IPS DF 6.9 (cell line): ENCODE data around the gene TBX4.
"Not testable (repeated sequence)": the region's sequence is repeated elsewhere in the genome, so short reads cannot be mapped to it uniquely, and the experiment has no call there.

Experiments
- DNase-seq: peaks from one replicate; pipeline ENCODE4 v3.0.0-alpha.2; 2013; ENCODE audit warnings: low read depth, low spot score
- H3K27ac ChIP-seq: one replicate; pipeline ENCODE4 v1.5.1; 2013; ENCODE audit warnings: low read length, control low read depth
- H3K27me3 ChIP-seq: 2 replicates; pipeline ENCODE4 v1.6.1; 2013; ENCODE audit warnings: mild to moderate bottlenecking, low read length; ENCODE audit not compliant: control insufficient read depth, insufficient read depth
- H3K36me3 ChIP-seq: 2 replicates; pipeline ENCODE4 v1.6.1; 2013; ENCODE audit warnings: low read length; ENCODE audit not compliant: control insufficient read depth, insufficient read depth
- H3K4me1 ChIP-seq: 2 replicates; pipeline ENCODE4 v1.6.1; 2013; ENCODE audit warnings: low read length; ENCODE audit not compliant: control insufficient read depth, insufficient read depth
- H3K4me3 ChIP-seq: 2 replicates; pipeline ENCODE4 v1.5.1; 2013; ENCODE audit warnings: mild to moderate bottlenecking, low read length
- H3K9me3 ChIP-seq: 2 replicates; pipeline ENCODE4 v1.6.1; 2013; ENCODE audit warnings: low read length, inconsistent platforms; ENCODE audit not compliant: control insufficient read depth, insufficient read depth
- WGBS: extraction: QIAGEN DNeasy Blood & Tissue Kit; methylation state at CpG from one replicate; pipeline ENCODE4 v1.1.7; 2013; ENCODE audit warnings: mixed read lengths, missing lambda C conversion rate; ENCODE audit not compliant: insufficient read length, insufficient coverage; 5-methylcytosine and 5-hydroxymethylcytosine counted together

The TBX4 gene

GRCh38 chr17:61503961-61504360 lies 51.7 kb downstream of the TBX4 start:
- no peak for DNase-seq
- no CpG with 5 or more reads among the region's 3 CpGs for WGBS
- Histone ChIP-seq H3K4me1 (0 out of 2 replicates have a peak, but pooled peaks cover 1% of the 10 kb centered on the region), H3K36me3 (no peaks in the 10 kb centered on the region), H3K4me3 (no peak overlapping the region), H3K9me3 (no peaks in the 10 kb centered on the region), H3K27ac (no peak overlapping the region), H3K27me3 (no peaks in the 10 kb centered on the region)

DNA sequence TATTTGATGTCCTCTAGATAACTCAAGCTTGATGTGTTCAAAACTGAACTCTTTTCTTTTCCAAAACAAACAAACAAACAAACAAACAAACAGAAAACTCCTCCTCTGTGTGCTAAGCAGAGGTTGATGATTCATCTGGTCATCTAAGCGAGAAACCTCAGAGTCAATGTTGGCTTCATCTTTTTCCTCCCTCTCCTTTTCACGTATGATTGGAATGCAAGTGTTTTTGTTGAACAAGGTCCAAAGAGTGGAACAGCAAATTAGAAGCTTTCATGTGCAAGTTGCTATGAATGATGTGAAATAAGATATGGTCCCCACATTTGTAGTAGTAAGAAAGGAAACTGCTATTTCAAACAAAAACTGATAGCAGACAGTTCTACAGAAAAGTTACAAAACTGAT lies 52.5 kb downstream of the TBX4 start:
- DNase-seq = no peak
- H3K27ac ChIP-seq = no peak overlapping the region
- H3K9me3 ChIP-seq = no peaks in the 10 kb centered on the region
- no peak overlapping the region for H3K4me3 ChIP-seq
- no peaks in the 10 kb centered on the region for H3K36me3 ChIP-seq
- WGBS = no CpG with 5 or more reads among the region's 2 CpGs
- 0 out of 2 replicates have a peak, but pooled peaks cover 1% of the 10 kb centered on the region for H3K4me1 ChIP-seq
- H3K27me3 ChIP-seq = no peaks in the 10 kb centered on the region

GRCh38 chr17:61505846-61506627 lies 53.8 kb downstream of the TBX4 start:
- H3K9me3 ChIP-seq = no peaks in the 10 kb centered on the region
- no peaks in the 10 kb centered on the region for H3K36me3 ChIP-seq
- H3K27ac ChIP-seq = no peak overlapping the region
- no peaks in the 10 kb centered on the region for H3K27me3 ChIP-seq
- DNase-seq = no peak
- no peak overlapping the region for H3K4me3 ChIP-seq
- no CpG with 5 or more reads among the region's 11 CpGs for WGBS
- 0 out of 2 replicates have a peak, but pooled peaks cover 1% of the 10 kb centered on the region for H3K4me1 ChIP-seq

DNA sequence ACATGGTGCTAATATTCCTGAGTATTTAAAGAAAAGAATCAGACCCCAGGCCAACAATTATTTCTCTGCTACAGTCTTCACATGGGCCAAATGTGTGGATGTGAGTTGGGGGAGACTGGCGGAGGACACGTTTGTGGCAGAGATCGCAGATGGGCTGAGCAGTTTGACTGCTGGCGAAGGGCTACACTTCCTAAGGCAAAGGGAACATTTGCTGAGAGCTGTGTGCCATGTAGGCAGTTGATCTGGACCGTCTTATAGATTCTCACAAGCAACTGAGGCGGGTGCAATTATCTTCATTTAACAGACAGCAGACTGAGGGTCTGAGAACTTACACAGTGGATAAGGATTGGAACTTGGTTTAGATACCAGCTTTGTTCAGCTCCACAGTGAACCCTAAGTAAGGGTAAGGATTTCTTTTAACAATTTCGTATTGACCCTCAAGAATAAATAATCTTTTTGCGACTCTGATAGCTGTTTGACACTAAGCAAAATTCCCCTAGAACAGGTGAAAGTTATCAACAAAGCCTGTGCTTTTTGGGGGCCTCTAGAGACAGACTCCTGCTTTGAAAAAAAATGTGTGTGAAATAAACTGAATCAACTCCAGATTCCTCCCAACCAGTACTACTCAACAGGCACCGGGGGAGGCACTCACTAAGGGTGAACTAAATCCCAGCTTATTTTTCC lies 55.3 kb downstream of the TBX4 start:
- DNase-seq = no peak
- H3K27ac ChIP-seq = no peak overlapping the region
- no CpG with 5 or more reads among the region's 9 CpGs for whole genome bisulfite sequencing
- H3K36me3 ChIP-seq = no peaks in the 10 kb centered on the region
- H3K4me3 ChIP-seq = no peak overlapping the region
- no peaks in the 10 kb centered on the region for H3K27me3 ChIP-seq
- H3K9me3 ChIP-seq = no peaks in the 10 kb centered on the region
- H3K4me1 ChIP-seq = 0 out of 2 replicates have a peak, but pooled peaks cover 1% of the 10 kb centered on the region

- Histone ChIP-seq H3K27me3 (no peaks in the 10 kb centered on the region), H3K36me3 (no peaks in the 10 kb centered on the region), H3K4me1 (0 out of 2 replicates have a peak, but pooled peaks cover 1% of the 10 kb centered on the region), H3K27ac (no peak overlapping the region), H3K9me3 (no peaks in the 10 kb centered on the region), H3K4me3 (no peak overlapping the region)
- WGBS = no CpG with 5 or more reads among the region's 5 CpGs
- no peak for DNase-seq
These were observed 56.7 kb downstream of the TBX4 start for GRCh38 chr17:61508912-61509311.

- DNase-seq, H3K27me3 ChIP-seq, H3K36me3 ChIP-seq, H3K4me1 ChIP-seq, H3K4me3 ChIP-seq, H3K27ac ChIP-seq, H3K9me3 ChIP-seq: not testable (repeated sequence)
- WGBS = no CpG with 5 or more reads among the region's 5 CpGs
These were observed 57.2 kb downstream of the TBX4 start for GRCh38 chr17:61509454-61509853.

DNA sequence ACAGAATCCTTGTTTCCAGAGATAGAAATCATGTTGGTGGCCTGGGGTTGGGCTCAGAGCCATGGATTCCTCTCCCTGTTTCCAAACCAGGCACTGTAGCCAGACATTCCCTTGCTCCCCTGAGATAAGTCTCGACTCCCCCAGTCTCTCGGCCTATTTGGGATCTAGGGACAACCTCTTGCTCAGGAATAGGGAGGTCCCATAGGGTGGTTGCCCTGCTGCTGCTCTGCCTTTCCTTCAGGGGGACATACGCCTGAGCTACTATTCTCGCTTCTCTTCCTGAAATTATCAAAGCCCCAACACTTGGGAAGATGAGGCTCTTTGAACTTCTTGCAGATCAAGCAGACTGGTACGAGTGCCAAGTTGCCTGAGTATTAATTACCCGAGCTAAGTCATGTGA lies 58.0 kb downstream of the TBX4 start:
- 0 out of 2 replicates have a peak, but pooled peaks cover 1% of the 10 kb centered on the region for H3K4me1 ChIP-seq
- no peaks in the 10 kb centered on the region for H3K9me3 ChIP-seq
- WGBS = no CpG with 5 or more reads among the region's 6 CpGs
- no peaks in the 10 kb centered on the region for H3K27me3 ChIP-seq
- H3K27ac ChIP-seq = no peak overlapping the region
- H3K4me3 ChIP-seq = no peak overlapping the region
- no peaks in the 10 kb centered on the region for H3K36me3 ChIP-seq
- no peak for DNase-seq

DNA sequence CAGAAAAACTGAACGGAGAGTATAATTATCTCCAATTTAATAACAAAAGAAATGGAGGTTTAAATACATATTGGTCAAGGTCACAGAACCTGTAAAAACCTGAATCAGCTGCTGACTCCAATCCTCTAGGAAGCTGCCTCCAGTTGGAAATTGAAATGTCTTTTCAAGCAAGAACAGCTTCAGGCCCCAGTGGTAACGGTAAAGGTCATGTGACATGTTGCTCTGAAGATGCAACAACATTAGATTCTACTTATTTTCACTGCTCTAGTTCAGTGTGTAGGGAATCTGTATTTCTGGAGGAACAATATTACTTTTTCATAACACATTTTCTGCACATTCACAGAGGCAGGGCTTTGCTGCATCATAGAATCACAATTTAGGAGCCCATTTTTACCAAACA lies 58.8 kb downstream of the TBX4 start:
- Histone ChIP-seq H3K36me3 (no peaks in the 10 kb centered on the region), H3K4me1 (0 out of 2 replicates have a peak, but pooled peaks cover under 1% of the 10 kb centered on the region), H3K4me3 (no peak overlapping the region), H3K27me3 (no peaks in the 10 kb centered on the region), H3K9me3 (no peaks in the 10 kb centered on the region), H3K27ac (no peak overlapping the region)
- no peak for DNase-seq
- no CpG with 5 or more reads among the region's 2 CpGs for WGBS

DNA sequence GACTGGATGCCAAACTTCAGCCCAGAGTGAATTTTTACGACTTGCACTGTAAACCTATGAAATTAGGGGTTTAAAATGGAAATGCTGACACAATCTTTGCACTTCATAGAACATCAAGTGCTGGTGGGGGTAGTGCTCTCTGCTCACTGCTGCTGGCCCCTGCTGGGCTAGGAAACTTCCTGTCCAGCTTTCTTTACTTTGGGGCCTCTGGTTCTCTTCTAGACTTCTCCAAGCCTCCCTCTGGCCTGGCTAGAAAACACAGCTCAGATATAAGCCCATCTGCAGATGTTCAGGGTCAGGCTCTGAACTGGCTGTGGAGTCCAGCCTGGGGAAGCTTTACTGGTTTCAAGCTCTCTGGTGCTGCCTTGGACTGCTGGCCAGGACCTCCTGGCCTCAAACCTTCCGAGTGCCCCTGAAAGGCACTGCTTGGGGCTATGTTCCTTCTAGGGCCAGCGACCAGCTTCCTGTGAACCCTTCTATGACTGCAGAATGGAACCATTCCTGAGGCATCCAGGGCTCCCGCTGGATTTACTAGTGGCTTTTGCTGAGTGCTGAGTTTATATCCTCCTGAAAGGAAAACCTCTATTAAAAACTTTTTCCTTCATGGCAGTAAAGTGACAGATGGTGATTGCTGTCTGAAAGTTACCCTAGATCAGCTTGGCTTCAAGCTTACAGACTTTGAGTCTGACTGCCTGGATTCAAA lies 59.4 kb downstream of the TBX4 start:
- Histone ChIP-seq H3K4me1 (no peaks in the 10 kb centered on the region), H3K4me3 (no peak overlapping the region), H3K9me3 (no peaks in the 10 kb centered on the region), H3K27ac (no peak overlapping the region), H3K27me3 (no peaks in the 10 kb centered on the region), H3K36me3 (no peaks in the 10 kb centered on the region)
- no CpG with 5 or more reads among the region's 4 CpGs for whole genome bisulfite sequencing
- DNase-seq = no peak

- Histone ChIP-seq H3K36me3 (no peaks in the 10 kb centered on the region), H3K4me3 (no peak overlapping the region), H3K4me1 (no peaks in the 10 kb centered on the region), H3K27ac (no peak overlapping the region), H3K9me3 (no peaks in the 10 kb centered on the region), H3K27me3 (no peaks in the 10 kb centered on the region)
- no peak for DNase-seq
- WGBS = no CpG with 5 or more reads among the region's 4 CpGs
These were observed 62.3 kb downstream of the TBX4 start for GRCh38 chr17:61514491-61514890.
